Measurements from ENCODE around the gene GCFC2. TPM values are rescaled to one million over a fixed set of nuclear protein-coding genes. Genes with fewer than 3 reads are reported as not detected.

The GCFC2 gene
- total and polyA plus RNA-seq, 2 experiments from 2014 or later, result 17.9 to 22.4 TPM

DNA sequence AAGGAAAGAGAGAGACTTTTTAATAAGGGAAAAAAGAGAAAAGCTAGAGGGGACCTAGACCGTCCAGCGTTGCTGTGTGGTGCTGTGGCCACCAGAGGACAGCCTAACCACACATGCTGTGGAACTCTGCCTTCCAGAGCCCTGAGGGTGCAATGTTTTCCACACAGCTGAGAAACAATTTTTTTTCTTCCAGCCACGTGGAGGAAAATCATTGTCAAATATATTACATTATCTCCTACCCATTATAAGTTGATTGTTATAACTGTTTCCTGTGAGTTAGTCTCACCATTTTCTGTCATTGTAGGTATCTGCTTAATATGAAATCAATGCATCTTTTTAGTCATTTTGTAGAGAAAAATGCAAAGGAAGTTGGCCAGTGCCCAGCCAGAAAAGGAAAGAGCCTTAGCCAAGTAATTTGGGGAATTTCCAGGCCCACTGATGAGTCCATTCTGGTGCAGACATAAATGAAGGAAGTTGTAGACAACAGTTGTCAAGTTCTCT lies 70.0 kb downstream of the GCFC2 start:
- peak; percentile 100 for TF ChIP-seq CTCF (IDR thresholded peaks at IDR 0.05; ENCODE audit: low read depth, low read length)
- Histone ChIP-seq H3K4me3 (no peak overlapping the region), H3K27ac (no peak overlapping the region), H3K9me3 (ENCODE audit: low read depth) (no peaks in the 10 kb centered on the region), H3K36me3 (no peaks in the 10 kb centered on the region), H3K4me1 (ENCODE audit: low read depth) (no peaks in the 10 kb centered on the region), H3K27me3 (peaks cover 3% of the 10 kb centered on the region)
- DNase-seq (ENCODE audit: low read depth in 1 of 2, low spot score in 1 of 2), result peak; percentile 74 to 85

GRCh38 chr2:75637568-75637967 lies 73.1 kb downstream of the GCFC2 start:
- Histone ChIP-seq H3K4me3 (no peak overlapping the region), H3K27me3 (peaks cover 3% of the 10 kb centered on the region), H3K4me1 (ENCODE audit: low read depth) (no peaks in the 10 kb centered on the region), H3K9me3 (ENCODE audit: low read depth) (no peaks in the 10 kb centered on the region), H3K36me3 (no peaks in the 10 kb centered on the region), H3K27ac (no peak overlapping the region)
- no peak for DNase-seq (ENCODE audit: low read depth in 1 of 2, low spot score in 1 of 2)
- TF ChIP-seq CTCF (IDR thresholded peaks at IDR 0.05; ENCODE audit: low read depth, low read length), result no peak

GRCh38 chr2:75634945-75635344 lies 75.8 kb downstream of the GCFC2 start:
- Histone ChIP-seq H3K9me3 (ENCODE audit: low read depth) (no peaks in the 10 kb centered on the region), H3K27me3 (peaks cover 3% of the 10 kb centered on the region), H3K4me1 (ENCODE audit: low read depth) (no peaks in the 10 kb centered on the region), H3K4me3 (no peak overlapping the region), H3K36me3 (no peaks in the 10 kb centered on the region), H3K27ac (no peak overlapping the region)
- TF ChIP-seq CTCF (IDR thresholded peaks at IDR 0.05; ENCODE audit: low read depth, low read length), result no peak
- no peak for DNase-seq (ENCODE audit: low read depth in 1 of 2, low spot score in 1 of 2)

- H3K27ac ChIP-seq, result no peak overlapping the region
- H3K4me3 ChIP-seq, result no peak overlapping the region
- H3K27me3 ChIP-seq, result no peaks in the 10 kb centered on the region
- H3K9me3 ChIP-seq (ENCODE audit: low read depth), result no peaks in the 10 kb centered on the region
- TF ChIP-seq CTCF (IDR thresholded peaks at IDR 0.05; ENCODE audit: low read depth, low read length), result no peak
- no peaks in the 10 kb centered on the region for H3K4me1 ChIP-seq (ENCODE audit: low read depth)
- no peak for DNase-seq (ENCODE audit: low read depth in 1 of 2, low spot score in 1 of 2)
- no peaks in the 10 kb centered on the region for H3K36me3 ChIP-seq
Observed at GRCh38 chr2:75633620-75634019, 77.1 kb downstream of the GCFC2 start.

DNA sequence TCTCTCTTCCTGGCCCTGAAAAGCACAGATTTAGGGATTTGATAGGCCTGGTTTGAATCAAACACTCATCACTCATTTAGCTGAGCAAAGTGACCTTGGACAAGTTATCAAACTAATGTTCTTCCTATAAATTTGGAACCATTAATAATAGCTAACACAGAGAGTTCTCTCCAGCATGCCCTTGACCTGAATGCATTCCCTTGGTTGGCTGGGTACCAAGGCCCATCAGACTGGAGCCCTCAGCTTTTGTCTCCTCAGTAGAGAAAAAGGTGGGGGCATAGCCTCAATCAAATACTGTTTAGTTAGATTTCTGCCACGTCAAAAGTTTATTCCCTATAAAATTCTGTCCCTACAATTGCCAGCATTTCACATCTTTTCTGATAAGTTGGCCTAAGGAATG lies 77.9 kb downstream of the GCFC2 start:
- no peak for DNase-seq (ENCODE audit: low read depth in 1 of 2, low spot score in 1 of 2)
- no peak for TF ChIP-seq CTCF (IDR thresholded peaks at IDR 0.05; ENCODE audit: low read depth, low read length)
- no peaks in the 10 kb centered on the region for H3K9me3 ChIP-seq (ENCODE audit: low read depth)

More for the DNA sequence above, 77.9 kb downstream of the GCFC2 start:
- no peak overlapping the region for H3K4me3 ChIP-seq
- no peak overlapping the region for H3K27ac ChIP-seq
- no peaks in the 10 kb centered on the region for H3K4me1 ChIP-seq (ENCODE audit: low read depth)
- H3K36me3 ChIP-seq, result no peaks in the 10 kb centered on the region
- no peaks in the 10 kb centered on the region for H3K27me3 ChIP-seq

Measured in cardiac muscle cell (in vitro differentiated cells and primary cell).